Type B pancreatic cell (in vitro differentiated cells): ENCODE data around the gene MC5R. TPM values are rescaled to one million over a fixed set of nuclear protein-coding genes. Genes with fewer than 3 reads are reported as not detected.

Source experiments
- DNase-seq: peaks from one replicate; pipeline ENCODE4 v3.0.0; 2021; ENCODE audit warnings: mixed read lengths; ENCODE audit not compliant: unreplicated experiment; ENCODE audit errors: extremely low spot score
- H3K27ac Mint-ChIP-seq: 2 replicates; pipeline ENCODE4 v1.8.0; 2021; ENCODE audit warnings: mild to moderate bottlenecking, mixed read lengths
- H3K27me3 Mint-ChIP-seq: 2 replicates; pipeline ENCODE4 v1.8.0; 2021; ENCODE audit warnings: mixed read lengths
- H3K36me3 Mint-ChIP-seq: 2 replicates; pipeline ENCODE4 v1.8.0; 2021; ENCODE audit warnings: mixed read lengths
- H3K4me1 Mint-ChIP-seq: one replicate; pipeline ENCODE4 v1.8.0; 2021; ENCODE audit warnings: mixed read lengths; ENCODE audit not compliant: unreplicated experiment
- H3K4me3 Mint-ChIP-seq: 2 replicates; pipeline ENCODE4 v1.8.0; 2021; ENCODE audit warnings: mild to moderate bottlenecking, mixed read lengths
- H3K9me3 Mint-ChIP-seq: 2 replicates; pipeline ENCODE4 v1.8.0; 2021; ENCODE audit warnings: mixed read lengths
- total RNA-seq: library from RNA; stranded (reverse); gene quantifications from 2 replicates; pipeline ENCODE4 v1.2.1, GENCODE V29; 2021; ENCODE audit warnings: low replicate concordance
- TF ChIP-seq, protein P1 (sequence below): fragments of 200-600 bp; sonication (generic); conservative IDR thresholded peaks from 2 replicates; pipeline ENCODE4 v1.5.0; 2021; ENCODE audit warnings: antibody characterized with exemption, mild to moderate bottlenecking

The MC5R gene
- total RNA-seq, 1 donor from 2014 or later = not detected

DNA sequence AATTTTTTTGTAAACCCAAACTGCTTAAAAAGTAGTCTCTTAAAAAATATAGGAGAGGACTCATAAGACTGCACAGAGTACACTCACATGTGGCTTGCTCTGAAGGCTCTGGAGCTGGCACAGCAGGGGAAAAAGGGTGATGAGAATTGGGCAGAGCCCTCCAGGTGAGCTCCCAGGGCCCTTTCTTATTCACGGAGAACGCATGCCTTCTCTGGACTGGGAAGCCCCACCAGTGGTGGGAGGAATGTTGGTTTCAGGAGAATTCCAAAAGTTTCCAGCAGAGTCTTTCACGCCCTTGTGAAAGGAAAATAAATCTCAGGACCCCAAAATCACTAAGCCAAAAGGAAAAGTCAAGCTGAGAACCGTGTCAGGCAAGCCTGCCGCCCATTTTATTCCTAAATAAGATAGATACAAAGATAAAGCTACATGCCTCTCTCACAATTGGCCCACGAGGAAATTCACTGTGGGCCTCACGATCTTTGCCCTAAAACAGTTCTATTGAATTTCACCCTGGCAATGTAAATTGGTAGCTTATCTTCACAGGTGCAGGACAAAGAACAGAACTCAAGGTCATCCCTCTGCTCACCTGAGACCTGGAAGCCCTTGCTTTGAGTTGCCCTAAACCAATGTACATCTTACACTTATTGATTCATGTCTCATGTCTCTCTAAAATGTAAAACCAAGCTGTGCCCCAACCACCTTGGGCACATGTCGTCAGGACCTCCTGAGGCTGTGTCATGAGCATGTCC is 15.5 kb upstream of the MC5R start:
- H3K9me3 Mint-ChIP-seq = peaks cover 4% of the 10 kb centered on the region
- no peaks in the 10 kb centered on the region for H3K36me3 Mint-ChIP-seq
- peaks cover 8% of the 10 kb centered on the region for H3K27me3 Mint-ChIP-seq
- H3K4me3 Mint-ChIP-seq = no peak overlapping the region
- no peak for DNase-seq
- TF ChIP-seq, protein P1, sequence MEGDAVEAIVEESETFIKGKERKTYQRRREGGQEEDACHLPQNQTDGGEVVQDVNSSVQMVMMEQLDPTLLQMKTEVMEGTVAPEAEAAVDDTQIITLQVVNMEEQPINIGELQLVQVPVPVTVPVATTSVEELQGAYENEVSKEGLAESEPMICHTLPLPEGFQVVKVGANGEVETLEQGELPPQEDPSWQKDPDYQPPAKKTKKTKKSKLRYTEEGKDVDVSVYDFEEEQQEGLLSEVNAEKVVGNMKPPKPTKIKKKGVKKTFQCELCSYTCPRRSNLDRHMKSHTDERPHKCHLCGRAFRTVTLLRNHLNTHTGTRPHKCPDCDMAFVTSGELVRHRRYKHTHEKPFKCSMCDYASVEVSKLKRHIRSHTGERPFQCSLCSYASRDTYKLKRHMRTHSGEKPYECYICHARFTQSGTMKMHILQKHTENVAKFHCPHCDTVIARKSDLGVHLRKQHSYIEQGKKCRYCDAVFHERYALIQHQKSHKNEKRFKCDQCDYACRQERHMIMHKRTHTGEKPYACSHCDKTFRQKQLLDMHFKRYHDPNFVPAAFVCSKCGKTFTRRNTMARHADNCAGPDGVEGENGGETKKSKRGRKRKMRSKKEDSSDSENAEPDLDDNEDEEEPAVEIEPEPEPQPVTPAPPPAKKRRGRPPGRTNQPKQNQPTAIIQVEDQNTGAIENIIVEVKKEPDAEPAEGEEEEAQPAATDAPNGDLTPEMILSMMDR = no peak
- H3K4me1 Mint-ChIP-seq = no peaks in the 10 kb centered on the region
- H3K27ac Mint-ChIP-seq = no peak overlapping the region

DNA sequence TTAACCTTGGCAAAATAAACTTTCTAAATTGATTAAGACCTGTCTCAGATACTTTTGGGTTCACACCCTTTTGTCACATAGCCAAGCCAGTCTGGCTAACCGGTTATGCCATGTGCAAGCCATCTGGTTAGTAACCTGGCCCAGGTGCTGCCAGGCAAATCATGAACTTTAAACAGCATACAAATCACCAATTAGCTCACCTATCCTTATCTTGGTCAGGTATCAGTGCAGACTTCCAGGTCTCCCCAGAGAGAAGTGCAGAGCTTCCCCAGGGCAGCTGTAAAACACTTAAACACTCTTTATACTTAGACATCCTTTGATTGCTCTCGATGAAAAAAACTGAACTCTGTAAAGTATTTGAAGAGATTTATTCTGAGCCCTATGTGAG is 14.9 kb upstream of the MC5R start:
- Mint-ChIP-seq H3K4me1 (no peaks in the 10 kb centered on the region), H3K27ac (no peak overlapping the region)

DNA sequence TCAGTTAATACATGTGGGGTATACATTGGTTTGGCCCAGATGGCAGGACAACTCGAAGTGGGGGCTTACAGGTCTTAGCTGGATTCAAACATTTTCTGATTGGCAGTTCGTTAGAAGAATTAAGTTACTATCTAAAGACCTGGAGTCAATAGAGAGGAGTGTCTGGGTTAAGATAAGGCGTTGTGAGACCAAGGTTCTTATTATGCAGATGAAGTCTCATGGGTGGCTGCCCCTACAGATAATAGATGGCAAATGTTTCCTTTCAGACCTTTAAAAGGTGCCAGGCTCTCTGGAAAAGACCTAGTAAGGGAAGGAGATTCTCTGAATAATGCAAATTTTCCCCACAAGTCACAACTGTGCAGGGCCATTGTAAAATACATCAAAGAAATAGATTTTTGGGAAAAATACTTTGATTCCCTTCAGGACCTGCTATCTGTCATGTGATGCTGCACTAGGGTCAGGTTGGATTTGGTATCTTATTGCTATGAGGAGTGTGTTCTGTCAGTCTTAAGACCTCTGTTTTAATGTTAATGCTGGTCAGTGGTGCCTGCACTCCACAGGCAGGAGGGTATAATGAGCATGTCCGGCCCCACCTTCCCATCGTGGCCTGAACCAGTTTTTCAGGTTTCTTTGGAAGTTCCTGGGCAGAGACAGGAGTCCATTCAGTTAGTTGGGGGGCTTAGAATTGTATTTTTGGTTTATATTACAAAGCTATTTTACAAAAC is 14.3 kb upstream of the MC5R start:
- TF ChIP-seq, protein P1 = no peak
- DNase-seq = no peak
- peaks cover 3% of the 10 kb centered on the region for H3K27me3 Mint-ChIP-seq
- no peaks in the 10 kb centered on the region for H3K36me3 Mint-ChIP-seq
- H3K9me3 Mint-ChIP-seq = peaks cover under 1% of the 10 kb centered on the region
- H3K4me3 Mint-ChIP-seq = peak overlapping the region; percentile 22
- no peak overlapping the region for H3K27ac Mint-ChIP-seq
- no peaks in the 10 kb centered on the region for H3K4me1 Mint-ChIP-seq

More for the DNA sequence above, 14.9 kb upstream of the MC5R start:
- Mint-ChIP-seq H3K36me3 (no peaks in the 10 kb centered on the region), H3K27me3 (peaks cover 7% of the 10 kb centered on the region), H3K9me3 (peaks cover 4% of the 10 kb centered on the region), H3K4me3 (no peak overlapping the region)
- TF ChIP-seq, protein P1 = no peak
- DNase-seq = no peak

DNA sequence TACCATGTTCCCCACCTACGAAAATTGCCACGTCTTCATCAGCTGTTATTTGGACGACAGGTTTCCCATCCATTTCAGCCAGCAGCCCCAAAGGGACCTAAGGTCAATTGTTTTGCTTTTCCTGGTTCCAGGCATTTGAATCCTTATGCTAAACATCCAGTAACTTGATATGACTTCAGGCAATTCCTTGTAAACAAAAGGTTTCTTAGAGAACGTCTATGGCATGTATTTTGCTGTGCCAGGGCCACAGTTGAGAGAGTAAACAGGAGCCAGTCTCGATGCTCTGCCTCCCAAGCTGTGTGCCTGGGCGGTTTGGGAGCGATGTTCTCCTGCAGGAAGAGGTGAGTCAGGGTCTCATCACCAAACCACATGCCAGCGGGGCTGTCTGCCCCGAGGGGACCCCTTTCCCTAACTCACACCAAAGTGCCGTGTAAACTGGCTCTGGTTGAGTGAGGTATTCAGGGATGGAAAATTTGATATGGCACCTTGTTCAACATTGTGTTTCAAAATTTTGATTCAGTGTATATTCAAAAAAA is 12.9 kb upstream of the MC5R start:
- H3K4me3 Mint-ChIP-seq = no peak overlapping the region
- DNase-seq = no peak
- H3K27ac Mint-ChIP-seq = no peak overlapping the region
- TF ChIP-seq, protein P1 = no peak
- no peaks in the 10 kb centered on the region for H3K4me1 Mint-ChIP-seq
- H3K9me3 Mint-ChIP-seq = no peaks in the 10 kb centered on the region
- peaks cover 3% of the 10 kb centered on the region for H3K27me3 Mint-ChIP-seq
- H3K36me3 Mint-ChIP-seq = no peaks in the 10 kb centered on the region

DNA sequence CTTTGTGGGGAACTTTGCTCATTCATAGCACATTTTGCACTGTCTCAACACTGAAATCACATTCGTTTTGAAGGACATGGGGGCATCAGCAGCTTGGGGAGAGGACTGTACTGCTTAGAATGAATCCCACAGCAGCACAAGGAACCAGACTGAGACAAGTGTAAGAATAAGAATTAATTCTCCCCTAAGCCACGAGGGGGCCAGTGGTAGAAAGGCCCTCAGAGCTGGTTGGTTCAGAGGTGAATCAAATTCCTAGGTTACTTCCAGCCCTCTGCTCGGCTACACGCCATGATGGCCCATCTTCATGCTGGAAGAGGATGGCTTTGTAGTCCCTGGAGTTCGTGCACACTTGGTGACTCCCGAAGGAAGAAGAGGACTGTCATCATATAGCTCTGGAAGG is 12.0 kb upstream of the MC5R start:
- no peaks in the 10 kb centered on the region for H3K4me1 Mint-ChIP-seq
- no peak for DNase-seq
- TF ChIP-seq, protein P1 = peak; percentile 45

More for the DNA sequence above, 12.0 kb upstream of the MC5R start:
- H3K4me3 Mint-ChIP-seq = no peak overlapping the region
- no peaks in the 10 kb centered on the region for H3K9me3 Mint-ChIP-seq
- H3K27me3 Mint-ChIP-seq = peaks cover 3% of the 10 kb centered on the region
- no peak overlapping the region for H3K27ac Mint-ChIP-seq
- no peaks in the 10 kb centered on the region for H3K36me3 Mint-ChIP-seq
